ENCODE measurements around the gene RYR2. TPM values are rescaled to one million over a fixed set of nuclear protein-coding genes. Genes with fewer than 3 reads are reported as not detected.

The RYR2 gene
- total RNA-seq, 4 donors from 2014 or later = 0.88 to 8.4 (median 5.5) TPM

DNA sequence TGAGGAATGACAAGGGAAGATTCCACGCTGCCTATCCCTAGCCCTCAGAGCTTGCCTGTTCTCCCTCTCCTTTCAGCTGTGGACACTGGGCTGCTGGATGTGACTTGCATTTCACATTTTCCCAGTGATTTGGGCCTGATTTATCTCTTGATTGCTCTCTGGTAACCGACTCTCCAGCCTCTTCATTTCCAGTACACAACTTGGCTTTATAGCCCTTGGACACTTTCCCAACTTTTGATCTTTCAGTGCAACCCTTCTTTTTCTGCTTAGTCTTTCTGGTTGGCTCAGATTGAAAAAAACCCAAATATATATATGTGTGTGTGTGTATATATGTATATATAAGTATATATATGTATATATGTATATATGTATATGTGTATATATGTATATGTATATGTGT is 138.3 kb downstream of the RYR2 start:
- H3K4me1 ChIP-seq = no peaks in the 10 kb centered on the region
- no peak for TF ChIP-seq POLR2A (IDR thresholded peaks at IDR 0.05)
- TF ChIP-seq, protein P1, sequence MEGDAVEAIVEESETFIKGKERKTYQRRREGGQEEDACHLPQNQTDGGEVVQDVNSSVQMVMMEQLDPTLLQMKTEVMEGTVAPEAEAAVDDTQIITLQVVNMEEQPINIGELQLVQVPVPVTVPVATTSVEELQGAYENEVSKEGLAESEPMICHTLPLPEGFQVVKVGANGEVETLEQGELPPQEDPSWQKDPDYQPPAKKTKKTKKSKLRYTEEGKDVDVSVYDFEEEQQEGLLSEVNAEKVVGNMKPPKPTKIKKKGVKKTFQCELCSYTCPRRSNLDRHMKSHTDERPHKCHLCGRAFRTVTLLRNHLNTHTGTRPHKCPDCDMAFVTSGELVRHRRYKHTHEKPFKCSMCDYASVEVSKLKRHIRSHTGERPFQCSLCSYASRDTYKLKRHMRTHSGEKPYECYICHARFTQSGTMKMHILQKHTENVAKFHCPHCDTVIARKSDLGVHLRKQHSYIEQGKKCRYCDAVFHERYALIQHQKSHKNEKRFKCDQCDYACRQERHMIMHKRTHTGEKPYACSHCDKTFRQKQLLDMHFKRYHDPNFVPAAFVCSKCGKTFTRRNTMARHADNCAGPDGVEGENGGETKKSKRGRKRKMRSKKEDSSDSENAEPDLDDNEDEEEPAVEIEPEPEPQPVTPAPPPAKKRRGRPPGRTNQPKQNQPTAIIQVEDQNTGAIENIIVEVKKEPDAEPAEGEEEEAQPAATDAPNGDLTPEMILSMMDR (IDR thresholded peaks at IDR 0.05) = no peak

DNA sequence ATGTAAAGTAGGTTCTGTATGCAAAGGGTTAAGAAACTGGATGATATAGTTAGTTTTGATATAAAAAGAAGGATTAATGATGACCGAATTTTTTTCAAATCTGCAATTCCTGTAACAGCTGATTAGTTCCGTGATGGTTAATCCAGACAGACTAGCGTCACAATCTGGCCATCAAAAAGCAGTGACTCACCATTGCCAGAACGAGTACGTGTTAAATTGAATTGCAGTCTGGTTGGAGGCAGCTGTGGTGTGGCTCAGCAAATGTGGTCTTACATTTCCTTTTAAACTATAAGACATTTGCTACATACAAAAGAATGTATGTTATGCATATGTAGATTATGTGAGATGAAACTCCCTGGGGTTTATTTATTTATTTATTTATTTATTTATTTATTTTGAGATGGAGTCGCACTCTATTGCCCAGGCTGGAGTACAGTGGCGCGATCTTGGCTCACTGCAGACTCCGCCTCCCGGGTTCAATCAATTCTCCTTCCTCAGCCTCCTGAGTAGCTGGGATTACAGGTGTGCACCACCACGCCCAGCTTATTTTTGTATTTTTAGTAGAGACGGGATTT is 139.8 kb downstream of the RYR2 start:
- H3K27ac ChIP-seq = no peak overlapping the region
- TF ChIP-seq, protein P1 (IDR thresholded peaks at IDR 0.05) = no peak
- no peak for TF ChIP-seq POLR2A (IDR thresholded peaks at IDR 0.05)
- no peaks in the 10 kb centered on the region for H3K27me3 ChIP-seq
- H3K4me1 ChIP-seq = no peaks in the 10 kb centered on the region
- intact Hi-C loops (cut with DNase I; ENCODE audit: low total_unique reads) = no loop called here
- no peak for DNase-seq
- H3K36me3 ChIP-seq = no peaks in the 10 kb centered on the region
- H3K4me3 ChIP-seq = no peak overlapping the region
- no peaks in the 10 kb centered on the region for H3K9me3 ChIP-seq

More for the DNA sequence above, 138.3 kb downstream of the RYR2 start:
- Histone ChIP-seq H3K27ac (no peak overlapping the region), H3K36me3 (no peaks in the 10 kb centered on the region), H3K9me3 (no peaks in the 10 kb centered on the region), H3K27me3 (no peaks in the 10 kb centered on the region), H3K4me3 (no peak overlapping the region)
- intact Hi-C loops (cut with DNase I; ENCODE audit: low total_unique reads) = no loop called here
- no peak for DNase-seq

DNA sequence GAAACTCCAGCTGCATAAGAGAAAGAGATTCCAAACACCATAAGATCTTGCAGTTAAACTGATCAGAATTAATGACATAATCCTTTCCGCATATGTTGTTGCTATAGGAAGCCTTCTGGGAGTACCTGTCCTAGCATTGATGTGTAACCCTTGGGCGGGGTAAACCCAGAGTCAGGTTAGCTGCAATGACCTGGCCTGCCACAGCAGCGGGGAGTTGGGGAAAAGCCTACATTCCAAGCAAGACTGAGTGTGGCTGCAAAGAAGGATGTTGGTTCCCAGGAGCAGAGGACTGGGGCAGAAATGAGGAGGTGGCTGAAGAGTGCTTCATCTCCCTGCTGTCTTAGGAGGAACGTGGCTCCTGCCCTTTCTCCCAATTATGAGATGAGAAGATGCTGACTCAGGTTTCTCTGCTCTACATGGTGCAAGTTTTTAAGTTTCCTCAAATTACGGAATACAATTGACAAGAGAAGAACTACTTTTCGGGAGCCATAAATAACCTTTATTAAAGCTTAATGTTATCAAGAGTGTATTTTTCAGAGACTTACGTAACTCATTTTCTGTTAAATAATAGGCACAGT is 142.1 kb downstream of the RYR2 start:
- H3K36me3 ChIP-seq = no peaks in the 10 kb centered on the region
- H3K27me3 ChIP-seq = no peaks in the 10 kb centered on the region
- DNase-seq = no peak
- TF ChIP-seq POLR2A (IDR thresholded peaks at IDR 0.05) = no peak
- TF ChIP-seq, protein P1 (IDR thresholded peaks at IDR 0.05) = no peak
- no peak overlapping the region for H3K4me3 ChIP-seq
- intact Hi-C loops (cut with DNase I; ENCODE audit: low total_unique reads) = no loop called here
- H3K4me1 ChIP-seq = no peaks in the 10 kb centered on the region
- H3K27ac ChIP-seq = no peak overlapping the region
- H3K9me3 ChIP-seq = no peaks in the 10 kb centered on the region

DNA sequence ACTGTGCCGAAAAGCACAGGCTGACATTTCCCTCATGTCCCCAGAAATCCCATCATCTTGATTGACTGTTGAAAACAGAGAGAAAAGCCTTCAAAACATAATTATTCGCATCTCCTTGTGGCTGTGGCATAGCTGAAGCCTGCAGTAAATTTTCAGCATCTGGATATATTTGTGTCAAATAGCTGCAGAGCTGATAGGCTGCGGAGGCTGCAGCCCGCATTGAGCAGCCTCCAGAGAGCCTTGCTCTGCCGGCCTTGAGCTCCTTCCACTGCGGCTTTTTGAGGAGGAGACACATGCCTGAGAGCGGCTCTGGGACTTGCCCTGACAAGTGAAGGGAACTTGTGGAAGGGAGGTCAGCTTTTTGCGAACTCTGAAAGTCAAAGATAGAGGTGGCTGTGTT is 144.7 kb downstream of the RYR2 start:
- Histone ChIP-seq H3K27me3 (no peaks in the 10 kb centered on the region), H3K9me3 (no peaks in the 10 kb centered on the region), H3K36me3 (no peaks in the 10 kb centered on the region), H3K27ac (no peak overlapping the region), H3K4me1 (no peaks in the 10 kb centered on the region), H3K4me3 (no peak overlapping the region)
- no peak for DNase-seq
- intact Hi-C loops (cut with DNase I; ENCODE audit: low total_unique reads) = no loop called here
- TF ChIP-seq, protein P1 (IDR thresholded peaks at IDR 0.05) = no peak
- TF ChIP-seq POLR2A (IDR thresholded peaks at IDR 0.05) = no peak

DNA sequence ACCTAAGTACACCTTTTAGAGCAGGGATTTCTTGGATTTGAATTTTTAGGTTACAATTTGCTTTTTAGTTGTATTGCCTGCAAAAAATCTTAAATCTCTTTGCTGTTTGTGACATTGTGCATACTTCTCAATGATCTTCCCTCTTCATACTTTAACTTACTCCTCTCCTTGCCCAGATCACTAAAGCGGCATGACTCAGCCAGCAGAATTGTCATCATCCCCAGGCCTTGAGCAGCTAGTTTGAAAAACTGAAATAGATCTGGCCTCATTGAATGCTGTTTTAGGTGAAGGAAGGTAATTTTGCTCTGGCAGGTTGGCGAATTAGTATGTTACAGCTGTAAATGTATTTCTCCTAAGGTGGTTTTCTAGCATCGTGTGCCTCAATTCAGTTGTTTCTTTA is 145.9 kb downstream of the RYR2 start:
- Histone ChIP-seq H3K9me3 (no peaks in the 10 kb centered on the region), H3K27me3 (no peaks in the 10 kb centered on the region), H3K4me3 (no peak overlapping the region), H3K4me1 (no peaks in the 10 kb centered on the region), H3K27ac (no peak overlapping the region), H3K36me3 (no peaks in the 10 kb centered on the region)
- TF ChIP-seq, protein P1 (IDR thresholded peaks at IDR 0.05) = no peak
- no peak for TF ChIP-seq POLR2A (IDR thresholded peaks at IDR 0.05)
- DNase-seq = no peak
- intact Hi-C loops (cut with DNase I; ENCODE audit: low total_unique reads) = no loop called here
